ENCODE data around the gene ORM2. TPM values are rescaled to one million over a fixed set of nuclear protein-coding genes. Genes with fewer than 3 reads are reported as not detected.
A peak's percentile ranks its signal among the peaks of the same experiment; 100 is the strongest.
"Not testable (repeated sequence)": the region's sequence is repeated elsewhere in the genome, so short reads cannot be mapped to it uniquely, and the experiment has no call there.

ORM2 gene
- not detected in 2 replicates for total RNA-seq (2014; rRNA removed; shearing (Covaris generic))

DNA sequence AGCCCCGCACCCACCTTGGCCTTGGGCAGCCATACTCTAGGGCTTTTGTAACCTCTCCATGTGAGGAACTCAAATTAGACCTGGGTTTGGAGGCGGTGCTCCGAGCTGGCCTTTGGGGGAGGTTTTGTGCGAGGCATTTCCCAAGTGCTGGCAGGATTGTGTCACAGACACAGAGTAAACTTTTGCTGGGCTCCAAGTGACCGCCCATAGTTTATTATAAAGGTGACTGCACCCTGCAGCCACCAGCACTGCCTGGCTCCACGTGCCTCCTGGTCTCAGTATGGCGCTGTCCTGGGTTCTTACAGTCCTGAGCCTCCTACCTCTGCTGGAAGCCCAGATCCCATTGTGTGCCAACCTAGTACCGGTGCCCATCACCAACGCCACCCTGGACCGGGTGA, at the start of gene ORM2:
TSS of gene ORM2 (plus strand) at position 245 of the 398 bp plus-strand sequence. CDS start at position 281, 36 bp downstream.
- in situ Hi-C loops (cut with HindIII; ENCODE audit: low sequenced_read_pairs); DNase-seq (ENCODE audit: low spot score): not testable (repeated sequence)

DNA sequence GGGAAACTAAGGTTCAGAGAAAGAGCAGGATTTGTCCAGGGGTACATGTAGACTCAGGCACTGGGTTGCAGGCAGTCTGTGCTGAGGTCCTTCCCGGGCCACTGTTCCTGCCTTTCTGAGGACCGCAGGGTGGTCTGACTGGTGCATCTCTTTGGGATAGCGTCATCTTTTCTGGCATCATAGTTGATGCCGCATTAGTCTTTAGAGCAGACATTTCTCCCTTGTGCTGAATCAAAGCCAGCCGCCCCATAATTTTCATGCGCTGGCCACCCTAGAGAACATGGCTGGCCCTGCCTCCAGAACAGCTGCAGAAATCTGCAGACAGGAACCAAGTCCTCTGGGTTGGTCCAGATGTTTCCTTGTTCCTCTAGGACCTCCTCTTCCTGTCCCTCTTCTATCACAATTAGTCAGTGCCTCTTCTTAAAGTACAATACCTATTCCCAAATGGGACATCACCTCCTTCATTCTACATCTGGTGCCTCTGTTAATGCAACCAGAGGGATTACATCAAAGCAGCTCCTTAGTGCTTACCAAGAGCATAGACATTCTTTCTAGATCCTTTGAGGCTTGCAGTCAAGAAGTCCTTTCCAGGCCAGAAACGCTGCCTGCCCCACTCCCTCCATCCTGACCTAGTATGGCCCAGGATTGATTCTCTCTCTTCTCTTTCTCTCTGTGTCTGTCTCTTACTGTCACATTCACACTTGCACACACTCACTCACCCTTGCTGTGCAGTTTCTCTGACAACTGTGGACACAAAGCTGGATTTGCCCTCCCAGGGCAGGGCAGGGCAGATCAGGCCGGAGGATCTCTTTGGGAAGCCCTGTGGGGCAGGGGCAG, 48.8 kb upstream of the ORM2 start:
- no peak for DNase-seq (ENCODE audit: low spot score)
- in situ Hi-C loops (cut with HindIII; ENCODE audit: low sequenced_read_pairs): no loop called here

DNA sequence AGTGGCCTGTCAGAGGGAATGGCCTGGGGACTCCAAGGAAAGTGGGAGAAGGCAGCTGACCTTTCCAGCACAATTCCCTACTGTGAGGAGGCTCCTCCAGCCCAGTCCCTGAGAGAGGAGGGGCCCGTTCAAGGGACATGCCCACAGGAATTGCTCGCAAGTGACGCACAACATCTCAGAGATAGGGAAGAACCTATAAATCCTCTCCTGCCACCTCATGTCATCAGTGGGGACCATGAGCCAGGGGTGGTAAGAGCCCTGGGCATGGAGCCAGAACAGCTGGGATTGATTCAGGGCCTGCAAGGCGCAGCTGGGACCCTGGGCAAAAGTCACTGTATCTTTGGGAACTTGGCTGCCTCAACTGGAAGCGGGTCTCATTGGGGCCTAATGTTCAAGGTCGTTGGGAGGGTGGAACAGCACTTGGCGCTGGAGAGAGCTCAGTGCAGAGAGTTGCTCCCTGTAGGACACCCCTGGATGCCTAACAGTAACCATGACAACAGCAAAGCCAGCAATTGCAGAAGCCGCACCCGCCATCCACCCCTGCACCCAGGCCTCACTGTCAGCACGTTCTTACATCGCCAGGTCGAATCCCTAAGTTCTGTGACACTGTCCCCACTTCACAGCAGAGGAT, 48.1 kb upstream of the ORM2 start:
- in situ Hi-C loops (cut with HindIII; ENCODE audit: low sequenced_read_pairs): no loop called here
- DNase-seq (ENCODE audit: low spot score): no peak

DNA sequence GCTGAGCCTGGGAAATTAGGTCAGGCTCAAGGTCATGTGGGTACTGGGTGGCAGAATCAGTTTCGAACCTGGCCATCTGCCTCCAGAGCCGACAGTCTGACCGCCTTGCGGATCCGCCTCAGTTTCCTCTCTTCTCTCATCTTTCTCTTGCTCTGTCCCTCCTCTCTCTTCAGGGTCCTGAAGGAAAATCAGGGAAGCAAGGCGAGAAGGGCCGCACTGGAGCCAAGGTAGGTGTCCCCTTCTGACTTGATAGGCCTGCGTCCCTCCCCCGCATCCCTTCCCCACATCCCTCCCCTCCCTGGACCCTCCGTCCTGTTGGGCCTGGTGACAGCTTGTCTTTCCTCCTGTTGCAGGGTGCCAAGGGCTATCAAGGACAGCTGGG, 47.6 kb upstream of the ORM2 start:
- in situ Hi-C loops (cut with HindIII; ENCODE audit: low sequenced_read_pairs): no loop called here
- DNase-seq (ENCODE audit: low spot score): no peak

DNA sequence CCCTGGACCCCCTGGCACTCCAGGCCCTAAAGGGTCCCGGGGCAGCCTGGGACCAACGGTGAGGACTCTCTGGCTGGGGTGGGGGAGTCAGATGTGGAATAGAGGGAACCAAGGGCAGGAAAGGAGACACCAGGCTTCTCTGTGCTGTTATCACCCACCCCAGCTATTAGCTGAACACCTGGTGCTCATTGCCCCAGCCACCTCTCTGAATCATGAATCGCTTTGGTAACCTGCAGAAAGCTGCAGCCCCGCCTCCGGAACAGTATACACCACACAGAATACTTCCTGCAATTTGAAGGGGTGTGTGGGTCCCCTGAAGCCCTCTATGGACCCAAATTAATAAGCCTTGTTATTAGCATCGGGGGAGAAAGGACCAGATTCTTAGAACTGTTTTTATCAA, 47.2 kb upstream of the ORM2 start:
- no peak for DNase-seq (ENCODE audit: low spot score)

DNA sequence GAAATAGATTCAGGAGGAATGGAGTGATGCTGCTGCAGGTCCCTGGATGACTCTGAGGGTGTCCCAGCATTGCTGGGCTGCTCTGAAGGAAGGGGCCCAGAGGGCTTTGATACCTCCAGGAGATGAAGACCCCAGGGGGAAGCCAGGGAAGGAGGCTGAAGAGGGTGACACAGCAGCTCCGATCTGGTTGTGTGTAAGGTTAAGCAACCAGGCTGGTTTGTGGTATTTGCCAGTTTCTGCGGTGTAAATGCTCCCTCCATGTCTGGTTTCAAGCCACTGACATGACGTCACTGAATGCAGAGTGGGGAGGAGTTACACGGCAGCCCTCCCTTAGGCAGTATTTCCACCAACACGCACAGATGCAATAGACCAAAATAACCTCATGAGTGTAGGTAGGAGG, 46.7 kb upstream of the ORM2 start:
- in situ Hi-C loops (cut with HindIII; ENCODE audit: low sequenced_read_pairs): no loop called here
- no peak for DNase-seq (ENCODE audit: low spot score)

More for the DNA sequence above, 47.2 kb upstream of the ORM2 start:
- in situ Hi-C loops (cut with HindIII; ENCODE audit: low sequenced_read_pairs): no loop called here

DNA sequence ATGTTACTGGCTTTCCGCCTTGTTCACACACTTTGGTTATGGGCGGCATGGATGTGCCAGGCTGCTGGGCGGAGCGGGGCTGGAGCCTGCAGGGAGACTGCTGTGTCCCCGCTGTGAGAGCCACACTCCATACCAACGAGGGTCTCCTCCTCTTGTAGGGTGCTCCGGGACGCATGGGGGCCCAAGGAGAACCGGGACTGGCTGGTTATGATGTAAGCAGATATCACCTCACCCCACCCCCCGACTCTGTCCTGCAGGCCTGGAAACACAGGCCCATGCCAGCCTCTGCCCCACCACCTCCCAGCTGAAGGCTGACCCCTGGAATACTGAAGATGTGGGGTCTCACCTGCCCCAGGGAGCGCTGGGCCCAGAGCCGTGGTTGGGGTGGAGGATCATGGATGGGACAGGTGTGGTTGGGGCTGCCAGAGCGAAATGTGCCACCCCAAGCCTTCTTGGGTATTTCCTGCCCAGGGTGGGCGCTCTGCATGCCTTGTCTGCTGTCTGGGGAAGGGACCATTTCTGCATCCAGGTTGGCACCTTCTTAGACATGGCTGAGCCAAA, 46.0 kb upstream of the ORM2 start:
- in situ Hi-C loops (cut with HindIII; ENCODE audit: low sequenced_read_pairs): no loop called here
- DNase-seq (ENCODE audit: low spot score): no peak

DNA sequence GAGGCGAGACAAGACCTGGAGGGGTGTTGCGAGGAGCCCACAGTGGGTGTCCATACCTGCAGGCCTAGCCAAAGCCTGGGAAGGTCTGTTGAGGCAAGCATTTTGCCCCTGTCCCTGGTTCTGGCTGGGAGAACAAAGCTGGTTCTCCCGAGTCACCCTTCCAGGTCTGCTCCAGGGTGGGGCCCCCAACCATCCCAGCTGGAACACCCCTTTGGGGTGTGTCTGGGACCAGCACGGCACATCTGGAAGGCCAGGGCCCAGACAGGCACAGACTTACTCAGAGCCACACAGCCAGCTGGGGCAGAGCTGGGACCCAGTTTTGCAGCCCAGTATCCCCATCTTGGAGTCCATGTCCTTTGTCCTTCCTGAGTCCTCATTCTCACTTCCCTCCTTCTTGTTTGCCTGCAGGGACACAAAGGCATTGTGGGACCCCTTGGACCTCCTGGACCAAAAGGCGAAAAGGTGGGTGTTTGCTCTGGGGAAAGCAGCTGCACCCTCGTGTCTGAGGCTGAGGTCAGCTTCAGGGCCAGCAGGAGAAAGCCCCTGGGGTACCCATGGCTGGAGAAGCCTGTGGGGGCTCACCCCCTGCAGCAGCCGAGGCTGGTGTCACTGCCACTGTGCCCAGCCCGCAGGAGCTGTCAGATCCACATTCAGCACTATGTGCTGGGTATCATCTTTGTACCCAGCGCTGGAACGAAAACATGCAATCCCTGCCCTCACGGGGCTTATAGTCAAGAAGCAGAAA, 45.2 kb upstream of the ORM2 start:
- no peak for DNase-seq (ENCODE audit: low spot score)

DNA sequence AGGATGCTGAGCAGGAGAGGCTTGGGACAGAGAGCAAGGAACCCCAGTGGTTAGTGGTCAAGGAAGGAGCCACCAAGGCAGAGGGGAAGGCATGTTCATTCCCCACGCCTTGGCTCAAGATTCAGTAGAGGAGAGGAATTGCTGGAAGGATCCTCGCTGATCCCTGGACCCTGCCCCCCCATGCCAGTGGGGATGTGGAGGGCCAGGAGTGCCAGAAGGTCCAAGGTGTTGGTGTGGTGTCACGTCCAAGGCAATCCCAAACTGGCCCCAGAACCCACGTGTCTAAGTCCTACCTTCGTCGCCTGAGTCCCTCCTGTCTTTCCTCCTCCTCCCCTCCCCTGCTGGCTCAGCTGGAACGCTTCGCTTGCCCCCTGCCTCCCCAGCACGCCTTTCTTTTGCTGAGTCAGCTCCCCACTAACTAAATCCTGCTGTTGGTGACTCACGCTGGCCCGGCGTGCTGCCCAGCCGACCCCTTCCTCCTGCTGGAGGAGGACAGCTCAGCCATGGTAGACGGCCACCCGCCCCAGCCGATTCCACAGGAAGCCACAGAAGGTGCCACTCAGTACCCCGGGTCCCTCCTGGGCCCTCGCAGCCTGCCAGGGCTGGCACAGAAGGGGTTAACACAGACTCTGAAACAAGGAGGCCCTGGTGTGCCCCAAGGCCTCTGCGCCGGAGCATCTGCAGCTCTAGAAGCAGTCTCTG, 44.4 kb upstream of the ORM2 start:
- no peak for DNase-seq (ENCODE audit: low spot score)
- in situ Hi-C loops (cut with HindIII; ENCODE audit: low sequenced_read_pairs): no loop called here

More for the DNA sequence above, 45.2 kb upstream of the ORM2 start:
- in situ Hi-C loops (cut with HindIII; ENCODE audit: low sequenced_read_pairs): no loop called here

DNA sequence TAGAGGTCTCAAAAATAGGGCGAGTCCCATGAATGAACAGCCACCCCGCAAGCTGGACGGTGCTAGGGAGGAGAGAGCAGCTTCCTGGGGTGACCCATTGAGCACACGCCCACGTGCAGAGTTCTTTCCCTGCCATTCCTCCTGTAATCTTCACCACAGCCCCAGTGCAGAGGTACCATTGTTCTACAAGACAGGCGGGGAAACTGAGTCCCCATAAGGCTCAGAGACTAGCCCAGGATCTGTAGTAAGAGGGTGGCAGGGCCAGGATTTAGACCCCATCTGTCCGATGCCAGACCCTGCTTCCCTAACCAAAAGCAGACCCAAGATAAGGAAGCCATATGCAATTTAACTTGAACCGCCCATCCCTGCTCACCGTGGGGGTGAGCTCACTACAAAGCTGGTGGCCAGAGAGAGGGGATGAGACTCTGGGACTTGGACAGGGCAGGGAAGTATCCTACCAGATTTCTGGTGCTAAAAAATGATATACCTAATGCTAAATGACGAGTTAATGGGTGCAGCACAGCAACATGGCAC, 43.5 kb upstream of the ORM2 start:
- in situ Hi-C loops (cut with HindIII; ENCODE audit: low sequenced_read_pairs): no loop called here
- DNase-seq (ENCODE audit: low spot score): no peak

DNA sequence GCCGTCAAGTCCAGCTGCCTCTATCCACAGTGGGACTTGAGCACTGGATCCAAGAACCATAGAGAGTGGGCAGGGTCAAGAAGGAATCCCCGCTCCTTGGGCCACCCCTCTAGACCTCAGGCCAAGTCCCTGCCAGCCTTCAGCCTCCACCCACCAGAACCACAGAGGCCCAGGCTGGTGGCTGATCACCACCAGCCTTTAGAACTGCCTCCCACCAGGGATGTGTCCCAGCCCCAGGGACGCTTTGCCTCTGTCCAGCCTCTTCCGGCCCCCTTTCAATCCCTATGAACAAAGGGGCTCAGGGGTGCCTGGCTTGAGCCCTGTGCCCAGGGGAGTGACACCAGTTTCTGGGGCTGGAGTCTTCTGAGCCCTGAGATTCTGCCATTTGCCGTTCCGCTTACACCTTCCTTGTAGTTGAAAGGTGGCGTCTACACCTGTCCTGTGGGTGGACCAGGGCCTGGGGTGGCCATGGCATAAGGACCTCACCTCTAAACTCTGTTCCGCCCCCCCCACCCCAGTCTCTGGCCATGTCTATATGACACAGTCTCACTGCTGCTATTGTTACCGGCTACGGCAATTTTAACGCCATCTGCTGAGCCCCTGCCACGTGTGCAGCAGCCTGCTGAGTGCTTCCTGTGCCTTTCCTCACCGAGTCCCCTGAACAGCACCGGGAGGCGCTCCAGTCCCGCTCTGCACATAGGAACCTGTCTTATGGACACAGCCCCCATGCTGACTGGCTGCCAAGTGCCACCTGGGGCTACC, 42.5 kb upstream of the ORM2 start:
- in situ Hi-C loops (cut with HindIII; ENCODE audit: low sequenced_read_pairs): no loop called here
- DNase-seq (ENCODE audit: low spot score): peak; percentile 72

DNA sequence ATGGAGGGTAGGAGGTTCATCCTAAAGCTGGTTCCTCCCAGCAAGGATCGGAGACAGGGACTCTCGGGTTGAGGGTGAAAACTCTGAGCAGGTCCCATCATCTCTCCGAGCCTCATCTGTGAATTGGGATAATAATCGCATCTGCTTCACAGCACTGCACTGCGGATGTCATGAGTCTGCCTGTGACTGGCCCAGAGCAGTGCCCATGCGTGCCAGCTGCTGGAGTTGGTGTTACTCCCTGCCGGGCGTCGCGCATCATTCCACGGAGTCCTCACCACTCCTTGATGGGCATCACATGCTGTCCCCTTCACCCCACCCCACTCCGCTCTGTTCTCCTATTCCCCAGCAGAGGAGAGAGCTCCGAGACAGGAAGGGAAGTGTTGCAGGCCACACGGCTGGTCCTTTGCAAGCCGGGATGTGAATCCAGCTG, 41.9 kb upstream of the ORM2 start:
- DNase-seq (ENCODE audit: low spot score): no peak
- in situ Hi-C loops (cut with HindIII; ENCODE audit: low sequenced_read_pairs): no loop called here

DNA sequence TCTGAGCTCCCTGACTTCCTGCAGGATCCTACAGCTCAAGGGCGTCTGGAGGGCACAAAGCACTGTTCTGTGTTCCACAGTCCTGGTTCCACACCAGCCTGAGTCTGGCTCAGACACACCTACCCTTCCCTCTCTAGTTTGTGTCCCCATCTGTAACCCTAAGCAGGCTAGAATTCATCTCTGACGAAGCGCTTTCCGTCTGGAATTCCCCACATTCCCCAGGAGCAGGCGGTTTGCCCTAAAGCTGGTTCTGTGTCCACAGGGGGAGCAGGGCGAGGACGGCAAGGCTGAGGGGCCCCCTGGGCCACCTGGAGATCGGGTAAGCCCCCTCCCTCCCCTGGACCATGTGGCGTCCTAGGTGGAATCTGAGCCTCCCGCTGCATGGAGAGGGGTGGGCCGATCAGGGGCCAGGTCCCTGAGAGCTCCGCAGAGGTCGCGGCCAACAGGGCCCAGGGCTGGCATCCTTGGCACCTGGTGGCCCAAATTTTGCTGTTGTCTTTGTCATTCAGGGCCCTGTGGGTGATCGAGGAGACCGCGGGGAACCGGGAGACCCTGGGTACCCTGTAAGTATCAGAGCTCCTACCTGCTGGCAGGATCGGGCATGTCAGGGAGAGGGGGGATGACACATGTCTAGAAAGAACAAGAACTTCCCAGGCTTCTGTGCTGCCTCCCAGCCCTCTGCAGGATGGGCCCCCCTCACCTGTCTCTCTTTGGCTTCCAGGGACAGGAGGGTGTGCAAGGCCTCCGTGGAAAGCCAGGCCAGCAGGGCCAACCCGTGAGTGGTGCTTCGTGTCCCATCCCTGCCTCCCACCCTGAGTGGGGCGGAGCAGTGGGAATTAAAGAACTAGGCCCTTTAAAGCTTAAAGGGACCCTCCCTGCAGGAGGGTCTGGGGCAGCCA, 41.2 kb upstream of the ORM2 start:
- in situ Hi-C loops (cut with HindIII; ENCODE audit: low sequenced_read_pairs): no loop called here
- no peak for DNase-seq (ENCODE audit: low spot score)

DNA sequence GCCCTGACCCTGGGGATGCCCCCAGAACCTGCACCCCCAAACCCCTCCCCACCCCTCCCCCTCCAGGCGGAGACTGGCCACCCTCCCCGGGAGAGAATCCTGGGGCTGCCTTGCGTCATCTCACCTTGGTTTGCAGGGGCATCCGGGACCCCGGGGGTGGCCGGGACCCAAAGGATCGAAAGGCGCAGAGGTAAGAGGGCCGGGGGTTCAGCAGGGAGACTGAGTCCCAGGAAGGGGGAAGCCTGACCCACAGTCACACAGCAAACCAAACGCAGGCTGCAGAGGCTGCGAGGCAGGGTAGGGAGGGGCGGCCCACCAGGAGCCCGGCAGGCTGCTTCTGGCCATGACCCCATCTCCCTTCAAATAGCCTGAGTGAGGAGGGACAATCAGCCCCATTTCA, 40.6 kb upstream of the ORM2 start:
- DNase-seq (ENCODE audit: low spot score): no peak
- in situ Hi-C loops (cut with HindIII; ENCODE audit: low sequenced_read_pairs): no loop called here

DNA sequence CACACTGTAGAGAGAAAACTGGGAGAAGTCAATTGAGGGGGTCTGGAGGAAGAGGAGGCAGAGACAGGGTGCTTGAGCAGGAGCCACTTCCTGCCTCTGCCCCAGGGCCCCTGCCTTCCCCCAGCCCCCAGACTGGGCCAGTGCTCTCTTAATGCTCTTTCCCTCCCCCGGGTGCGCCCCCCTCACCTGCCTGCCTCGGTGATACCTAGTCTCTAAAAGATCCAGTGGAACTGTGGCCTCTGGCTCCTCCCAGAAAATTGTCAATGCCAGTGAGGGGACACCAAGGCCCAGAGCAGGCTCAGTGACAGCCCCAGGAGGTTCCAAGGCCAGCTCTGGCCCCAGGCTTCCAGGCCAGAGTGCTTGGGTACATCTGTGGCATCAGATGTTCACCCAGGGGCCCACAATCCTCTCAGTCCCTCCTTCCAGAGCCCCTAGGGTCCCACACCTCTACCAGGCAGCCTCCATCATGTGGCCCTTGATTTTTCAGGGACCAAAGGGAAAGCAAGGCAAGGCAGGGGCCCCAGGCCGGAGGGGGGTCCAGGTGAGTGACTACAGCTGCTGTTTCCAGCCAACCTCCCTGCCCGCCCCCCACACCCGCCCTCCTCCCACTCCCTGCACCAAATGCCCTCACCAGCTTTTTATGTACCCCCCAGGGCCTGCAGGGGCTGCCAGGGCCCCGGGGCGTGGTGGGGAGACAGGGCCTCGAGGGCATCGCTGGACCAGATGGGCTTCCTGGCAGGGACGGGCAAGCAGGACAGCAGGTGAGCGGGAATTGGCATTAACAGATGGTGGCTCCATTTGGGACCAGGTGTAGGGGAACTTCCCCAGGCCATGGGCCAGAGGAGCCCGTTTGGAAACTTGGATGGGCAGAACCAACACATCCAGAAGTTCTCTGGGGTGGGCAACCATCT, 39.8 kb upstream of the ORM2 start:
- DNase-seq (ENCODE audit: low spot score): peak; percentile 92
- in situ Hi-C loops (cut with HindIII; ENCODE audit: low sequenced_read_pairs): no loop called here

DNA sequence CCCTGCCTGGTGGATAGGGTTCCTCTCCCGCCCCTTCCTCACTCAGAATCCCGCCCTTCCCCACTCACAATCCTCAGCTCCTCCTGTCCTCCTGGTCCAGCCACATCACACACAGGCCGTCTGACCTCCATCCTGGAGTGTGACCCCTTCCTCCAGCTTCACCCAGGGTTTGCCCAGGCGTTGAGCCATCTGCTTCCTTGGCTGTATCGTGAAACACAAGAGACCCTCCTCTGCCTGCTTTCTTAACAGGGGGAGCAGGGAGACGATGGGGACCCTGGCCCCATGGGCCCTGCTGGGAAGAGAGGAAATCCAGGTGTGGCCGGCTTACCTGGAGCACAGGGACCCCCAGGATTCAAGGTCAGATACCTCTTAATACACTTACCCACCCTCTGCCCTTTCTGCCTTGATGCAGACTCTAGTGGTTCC, 39.1 kb upstream of the ORM2 start:
- in situ Hi-C loops (cut with HindIII; ENCODE audit: low sequenced_read_pairs): no loop called here
- DNase-seq (ENCODE audit: low spot score): no peak

Data from G401 (cell line).